Right hindlimb (tissue), 1 donor: ENCODE measurements around the gene FGGY.
A peak's percentile ranks its signal among the peaks of the same experiment; 100 is the strongest.
"Not testable (repeated sequence)": the region's sequence is repeated elsewhere in the genome, so short reads cannot be mapped to it uniquely, and the experiment has no call there.

Source experiments
- DNase-seq: peaks from one replicate; pipeline ENCODE4 v3.0.0-alpha.2; 2018

Gene FGGY

GRCh38 chr1:59290193-59290949, 6.5 kb upstream of the FGGY start:
- no peak for DNase-seq

DNA sequence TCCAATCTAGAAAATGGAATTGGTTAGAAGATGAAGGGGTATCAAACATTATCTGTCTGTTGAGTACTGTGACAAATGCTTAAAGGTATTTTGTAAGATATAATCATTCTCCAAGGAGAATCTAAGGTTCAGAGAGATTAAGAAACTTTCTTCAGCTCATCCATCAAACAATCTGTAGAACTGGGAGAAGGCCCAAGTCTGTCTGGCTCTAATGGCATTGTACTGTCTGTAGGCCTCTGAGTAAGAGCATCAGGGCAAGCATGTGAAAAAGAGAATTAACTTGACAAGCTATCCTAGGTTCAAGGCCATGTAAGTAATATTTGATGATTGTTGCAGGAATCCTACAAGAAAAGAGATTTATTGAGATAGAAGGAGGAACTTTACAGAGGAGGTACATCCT, 5.3 kb upstream of the FGGY start:
- no peak for DNase-seq

GRCh38 chr1:59292562-59292961, 4.3 kb upstream of the FGGY start:
- DNase-seq, result no peak

GRCh38 chr1:59293206-59293605, 3.7 kb upstream of the FGGY start:
- no peak for DNase-seq

- no peak for DNase-seq
These were observed 3.0 kb upstream of the FGGY start for GRCh38 chr1:59293849-59294248.

- DNase-seq, result no peak
These were observed 2.5 kb upstream of the FGGY start for GRCh38 chr1:59294423-59294822.

DNA sequence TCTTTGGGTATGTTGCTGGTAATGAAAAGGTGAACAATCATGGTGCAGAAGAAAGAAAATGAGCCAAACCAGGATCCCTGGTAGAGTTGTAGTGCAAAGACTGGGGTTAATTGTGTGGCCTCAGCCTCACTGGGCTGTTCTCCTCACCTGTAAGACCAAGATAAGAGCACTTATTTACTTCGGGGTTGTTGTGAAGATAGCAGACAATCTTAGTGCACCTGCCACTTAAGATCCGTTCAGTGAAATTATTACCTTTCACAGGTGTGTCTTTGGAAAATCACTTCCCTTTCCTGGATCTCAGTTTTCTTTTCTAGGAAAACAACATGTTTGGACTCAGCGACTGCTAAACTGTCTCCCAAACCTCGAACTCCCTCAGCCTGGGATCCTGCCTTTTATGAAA, 1.3 kb upstream of the FGGY start:
- no peak for DNase-seq

DNA sequence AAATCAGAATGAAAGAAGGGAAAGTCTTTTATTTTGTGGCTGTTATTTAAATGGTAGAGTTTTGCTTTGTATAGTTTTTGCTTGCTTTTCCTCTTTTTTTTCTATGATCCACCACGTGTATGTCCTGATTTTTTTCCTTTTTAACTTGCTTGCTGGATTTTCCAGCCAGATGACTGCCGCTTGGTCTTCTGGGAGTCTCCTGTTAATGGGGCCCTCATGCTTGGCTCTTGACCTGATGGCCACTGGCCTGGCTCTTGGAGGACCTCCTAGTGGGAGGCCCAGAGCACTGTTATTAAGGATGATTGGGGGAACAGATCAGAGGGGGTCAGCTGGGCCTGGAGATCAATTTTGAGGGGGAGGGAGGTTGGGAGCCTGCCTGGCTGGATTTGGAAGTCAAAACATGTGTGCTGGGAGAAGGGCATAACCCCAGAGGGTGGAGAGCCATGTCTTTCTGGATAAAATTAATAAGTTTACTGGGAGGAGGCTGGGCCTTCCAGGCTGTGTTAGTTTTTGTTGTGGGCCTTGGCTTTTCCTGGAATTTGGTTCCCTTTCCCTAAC, 1.2 kb downstream of the FGGY start:
- peak; percentile 86 for DNase-seq

GRCh38 chr1:59298710-59299346, 1.9 kb downstream of the FGGY start:
- no peak for DNase-seq

GRCh38 chr1:59299670-59300069, 2.8 kb downstream of the FGGY start:
- not testable (repeated sequence) for DNase-seq

- no peak for DNase-seq
These were observed 5.4 kb downstream of the FGGY start for GRCh38 chr1:59302297-59302696.

DNA sequence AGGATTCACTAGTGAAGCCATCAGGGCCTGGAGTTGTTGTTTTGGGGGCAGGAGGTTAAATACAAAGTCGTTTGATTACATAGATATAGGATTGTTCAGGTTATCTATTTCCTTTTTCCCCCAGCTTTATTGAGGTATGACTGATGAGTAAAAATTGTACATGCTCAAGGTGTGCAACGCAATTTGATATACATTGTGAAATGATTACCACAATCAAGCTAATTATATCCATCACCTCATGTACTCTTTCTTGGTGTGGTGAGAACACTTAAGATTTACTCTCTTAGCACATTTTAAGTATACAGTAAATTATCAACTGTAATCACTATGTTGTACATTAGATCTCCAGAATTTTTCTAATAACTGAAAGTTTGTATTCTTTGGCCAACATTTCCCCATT, 6.0 kb downstream of the FGGY start:
- no peak for DNase-seq

DNA sequence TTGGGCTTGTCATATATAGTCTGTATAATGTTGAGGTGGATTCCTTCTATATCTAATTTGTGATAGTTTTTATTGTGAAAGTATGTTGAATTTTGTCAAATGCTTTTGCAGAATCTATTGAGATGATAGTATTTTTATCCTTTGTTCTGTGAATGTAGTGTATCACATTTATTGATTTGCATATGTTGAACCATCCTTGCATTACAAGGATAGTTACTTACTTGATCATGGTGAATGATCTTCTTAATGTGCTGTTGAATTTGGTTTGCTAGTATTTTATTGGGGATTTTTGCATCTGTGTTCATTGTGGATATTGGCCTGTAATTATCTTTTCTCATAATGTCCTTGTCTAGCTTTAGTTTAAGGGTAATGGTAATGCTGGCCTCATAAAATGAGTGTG, 8.3 kb downstream of the FGGY start:
- no peak for DNase-seq

DNA sequence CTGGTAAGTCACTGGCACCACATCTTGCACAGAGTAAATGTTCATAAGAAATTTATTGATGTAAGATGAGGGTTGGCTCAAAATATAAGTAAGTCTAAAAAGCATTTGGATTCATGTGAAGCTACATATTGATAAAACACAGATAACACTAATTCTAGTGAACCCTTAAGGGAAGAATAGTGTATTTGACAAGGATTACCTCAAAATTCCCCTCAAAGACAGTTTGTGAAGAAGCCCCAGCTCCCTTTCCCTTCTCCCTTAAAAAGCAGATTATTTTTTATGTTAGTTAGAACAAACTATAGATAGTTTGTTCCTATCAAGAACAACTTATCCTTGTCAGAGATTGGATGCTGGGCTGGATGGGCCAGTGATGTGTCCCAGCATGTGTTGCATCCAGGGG, 10.7 kb downstream of the FGGY start:
- no peak for DNase-seq

DNA sequence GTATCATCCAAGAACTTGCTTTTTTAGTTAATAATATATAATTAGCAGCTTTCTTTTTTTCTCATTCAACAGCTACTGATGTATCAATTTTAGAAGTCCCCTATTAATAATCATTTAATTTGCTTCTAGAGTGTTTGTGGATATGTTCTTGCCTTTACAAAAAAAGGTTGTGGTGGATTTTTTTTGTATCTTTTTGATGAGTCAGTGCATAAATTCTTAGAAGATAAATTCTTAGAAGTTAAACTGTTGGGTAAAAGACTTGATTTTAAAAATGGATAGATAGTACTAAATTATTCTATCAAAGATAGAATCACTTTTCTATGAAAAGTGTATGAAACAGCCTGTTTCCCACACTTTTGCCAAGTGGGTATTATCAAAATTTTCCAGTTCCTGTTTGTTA, 11.9 kb downstream of the FGGY start:
- no peak for DNase-seq

GRCh38 chr1:59309392-59309791, 12.5 kb downstream of the FGGY start:
- no peak for DNase-seq

DNA sequence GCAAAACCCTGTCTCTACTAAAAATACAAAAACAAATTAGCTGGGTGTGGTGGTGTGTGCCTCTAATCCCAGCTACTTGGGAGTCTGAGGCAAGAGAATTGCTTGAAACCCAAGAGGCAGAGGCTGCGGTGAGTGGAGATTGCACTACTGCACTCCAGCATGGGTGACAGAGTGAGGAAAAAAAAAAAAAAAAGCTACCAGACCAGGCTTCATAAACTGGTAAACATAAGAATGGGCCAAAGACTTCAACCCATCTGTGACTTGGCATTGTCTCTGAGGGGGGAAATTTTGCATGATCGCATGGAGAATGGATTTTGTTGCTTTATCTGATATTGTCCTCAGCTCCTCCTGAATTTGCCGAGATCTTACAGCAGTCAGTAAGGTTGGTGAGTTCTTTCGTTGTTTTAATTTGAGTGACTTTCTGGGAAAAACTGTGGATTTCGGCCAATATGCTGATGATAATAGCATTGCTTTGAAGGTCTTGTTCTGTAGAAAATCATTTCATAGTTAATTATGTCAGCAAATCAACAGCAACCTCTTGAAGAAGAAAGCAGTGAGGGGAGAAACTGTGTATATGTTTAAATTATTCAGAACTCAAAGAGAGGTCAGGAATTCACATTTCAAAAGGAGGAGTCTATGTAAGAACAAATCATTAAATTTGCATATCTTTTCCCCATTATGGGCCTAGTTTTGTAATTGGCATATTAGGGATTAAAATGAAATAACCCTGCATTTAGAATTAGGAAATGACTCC, 13.1 kb downstream of the FGGY start:
- DNase-seq, result no peak

GRCh38 chr1:59310549-59311250, 13.8 kb downstream of the FGGY start:
- DNase-seq, result no peak

DNA sequence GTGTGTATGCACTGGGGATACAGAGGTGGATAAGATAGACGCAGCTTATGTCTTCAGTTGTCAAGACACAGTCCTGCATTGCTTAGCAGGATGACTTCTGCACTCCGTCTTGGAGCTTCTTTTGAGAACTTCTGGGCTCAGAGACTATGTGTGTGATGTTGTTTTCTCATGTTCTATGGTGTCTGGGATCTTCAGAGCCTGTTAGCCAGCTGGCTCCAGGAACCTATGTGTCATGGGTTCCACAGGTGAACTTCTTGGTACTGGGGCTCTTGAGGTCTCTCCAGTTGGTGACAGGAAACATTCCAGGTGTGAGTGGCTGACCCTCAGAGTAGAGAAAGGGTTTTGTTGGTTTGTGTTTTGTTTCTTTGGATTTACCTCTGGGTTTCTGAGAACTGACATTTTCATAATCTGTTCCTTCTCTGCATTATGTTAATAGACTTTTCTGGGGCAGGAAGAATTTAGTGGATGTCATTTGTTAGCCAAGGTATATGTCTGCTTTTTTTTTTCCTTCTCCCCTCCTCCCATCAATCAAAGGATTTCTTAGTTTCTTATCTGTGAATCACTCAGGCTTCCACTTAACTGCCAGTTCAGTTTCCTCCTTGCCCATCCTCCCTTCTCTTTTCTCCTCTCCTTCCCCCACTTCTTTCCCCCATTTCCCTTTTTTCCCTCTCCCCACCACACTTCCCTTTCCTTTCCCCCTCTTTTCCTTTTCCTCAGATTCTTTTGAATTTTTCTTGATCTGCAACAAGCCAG, 18.1 kb downstream of the FGGY start:
- DNase-seq, result no peak

GRCh38 chr1:59315529-59316463, 18.9 kb downstream of the FGGY start:
- no peak for DNase-seq

GRCh38 chr1:59316497-59317128, 19.7 kb downstream of the FGGY start:
- peak; percentile 41 for DNase-seq
